Measurements from ENCODE around the gene SPACDR.

Gene SPACDR

DNA sequence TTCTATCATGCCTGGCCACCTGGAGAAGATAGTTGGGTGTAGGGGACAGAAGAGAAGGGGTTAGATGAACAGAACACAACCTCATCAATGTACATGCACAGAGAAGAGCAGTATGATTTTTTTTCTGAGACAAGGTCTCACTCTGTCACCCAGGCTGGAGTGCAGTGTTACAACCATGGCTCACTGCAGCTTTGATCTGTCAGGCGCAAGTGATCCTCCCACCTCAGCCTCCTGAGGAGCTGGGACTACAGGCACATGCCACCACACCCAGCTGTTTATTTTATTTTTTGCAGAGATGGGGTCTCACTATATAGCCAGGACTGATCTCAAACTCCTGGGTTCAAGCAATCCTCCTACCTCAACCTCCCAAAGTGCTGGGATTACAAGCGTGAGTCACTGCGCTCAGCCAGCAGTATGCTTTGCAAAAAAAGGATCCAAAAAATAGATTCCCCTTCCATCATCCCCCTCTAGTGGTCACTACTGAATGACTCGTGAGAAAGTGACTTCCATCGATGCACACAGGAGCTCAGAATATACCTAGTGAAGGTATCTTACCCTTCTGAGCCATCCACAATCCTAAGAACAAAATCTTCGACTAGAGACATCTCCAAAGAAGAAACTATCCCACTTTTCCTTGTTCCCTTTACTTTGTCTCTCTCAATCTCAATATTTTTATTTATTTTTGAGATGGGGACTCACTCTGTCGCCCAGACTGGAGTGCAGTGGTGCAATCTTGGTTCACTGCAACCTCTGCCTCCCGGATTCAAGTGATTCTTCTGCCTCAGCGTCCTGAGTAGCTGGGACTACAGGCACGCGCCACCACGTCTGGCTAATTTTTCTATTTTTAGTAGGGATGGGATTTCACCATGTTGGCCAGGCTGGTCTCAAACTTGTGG is 56.5 kb downstream of the SPACDR start:
- peak; percentile 52 for DNase-seq

DNA sequence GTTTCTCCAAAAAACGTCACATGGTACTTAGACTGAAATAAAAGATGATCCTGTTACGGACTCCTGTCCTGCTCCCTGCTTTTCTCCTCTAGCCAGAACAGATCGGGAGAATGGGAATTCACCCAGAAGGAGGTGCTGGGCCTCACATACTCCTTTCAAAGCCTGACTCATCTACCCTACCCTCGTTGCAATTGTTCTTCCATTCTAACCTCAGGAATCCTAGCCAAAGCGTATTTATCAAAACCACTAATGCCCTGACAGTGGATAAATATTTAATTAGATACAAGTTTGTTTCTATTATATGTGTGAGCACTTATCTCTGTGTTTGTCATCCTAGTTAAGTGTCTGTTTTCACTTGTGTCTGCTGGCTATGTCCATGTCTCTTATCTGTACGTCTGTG is 57.3 kb downstream of the SPACDR start:
- DNase-seq, result no peak
